WERI-Rb-1 (cell line): ENCODE data around the gene CCDC80.

Source experiments
- DNase-seq: peaks from one replicate; pipeline ENCODE4 v3.0.0-alpha.2; 2020
- H3K27ac ChIP-seq: fragments of 250-450 bp; sonication (Bioruptor Pico); 2 replicates; pipeline ENCODE4 v1.5.1; 2020; ENCODE audit warnings: mild to moderate bottlenecking, moderate library complexity
- H3K27me3 ChIP-seq: fragments of 250-450 bp; sonication (Bioruptor Pico); 2 replicates; pipeline ENCODE4 v1.5.1; 2021; ENCODE audit warnings: mild to moderate bottlenecking, low read depth, moderate library complexity; ENCODE audit not compliant: insufficient read depth, severe bottlenecking
- H3K36me3 ChIP-seq: fragments of 250-450 bp; sonication (Bioruptor Pico); 2 replicates; pipeline ENCODE4 v1.5.1; 2020; ENCODE audit warnings: mild to moderate bottlenecking, moderate library complexity
- H3K4me3 ChIP-seq: 2 replicates; pipeline ENCODE4 v1.5.1; 2011; ENCODE audit warnings: low read depth, mild to moderate bottlenecking, control low read depth, low read length
- H3K9me3 ChIP-seq: fragments of 250-450 bp; sonication (Bioruptor Pico); 2 replicates; pipeline ENCODE4 v1.5.1; 2021; ENCODE audit warnings: mild to moderate bottlenecking, moderate library complexity; ENCODE audit not compliant: severe bottlenecking
- TF ChIP-seq, protein P1 (sequence below): IDR thresholded peaks from 2 replicates; pipeline ENCODE4 v1.5.1; 2011; ENCODE audit warnings: low read depth, mild to moderate bottlenecking, control low read depth, inconsistent platforms, low read length

Gene CCDC80

DNA sequence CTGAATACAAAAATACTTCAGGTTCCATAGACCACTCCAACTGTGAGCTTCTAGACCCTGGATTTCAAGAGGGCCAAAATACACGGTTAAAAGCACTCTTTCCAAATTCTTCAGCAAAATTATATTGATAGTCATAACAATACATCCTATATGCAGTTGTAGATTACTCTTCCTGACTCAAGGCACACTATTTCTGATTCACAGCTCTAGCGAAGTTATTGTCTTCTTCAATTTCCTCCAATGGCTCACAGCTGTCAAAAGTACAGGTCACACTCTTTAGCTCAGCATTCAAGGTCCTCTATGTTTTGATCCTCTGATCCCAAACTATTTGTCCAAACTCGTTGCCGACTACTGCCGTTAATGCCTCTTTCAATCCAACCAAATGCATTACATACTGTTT, 13.5 kb upstream of the CCDC80 start:
- no peak overlapping the region for H3K27ac ChIP-seq
- H3K36me3 ChIP-seq, result no peaks in the 10 kb centered on the region
- no peak overlapping the region for H3K4me3 ChIP-seq
- no peak for DNase-seq
- peaks cover 23% of the 10 kb centered on the region for H3K27me3 ChIP-seq
- TF ChIP-seq, protein P1, sequence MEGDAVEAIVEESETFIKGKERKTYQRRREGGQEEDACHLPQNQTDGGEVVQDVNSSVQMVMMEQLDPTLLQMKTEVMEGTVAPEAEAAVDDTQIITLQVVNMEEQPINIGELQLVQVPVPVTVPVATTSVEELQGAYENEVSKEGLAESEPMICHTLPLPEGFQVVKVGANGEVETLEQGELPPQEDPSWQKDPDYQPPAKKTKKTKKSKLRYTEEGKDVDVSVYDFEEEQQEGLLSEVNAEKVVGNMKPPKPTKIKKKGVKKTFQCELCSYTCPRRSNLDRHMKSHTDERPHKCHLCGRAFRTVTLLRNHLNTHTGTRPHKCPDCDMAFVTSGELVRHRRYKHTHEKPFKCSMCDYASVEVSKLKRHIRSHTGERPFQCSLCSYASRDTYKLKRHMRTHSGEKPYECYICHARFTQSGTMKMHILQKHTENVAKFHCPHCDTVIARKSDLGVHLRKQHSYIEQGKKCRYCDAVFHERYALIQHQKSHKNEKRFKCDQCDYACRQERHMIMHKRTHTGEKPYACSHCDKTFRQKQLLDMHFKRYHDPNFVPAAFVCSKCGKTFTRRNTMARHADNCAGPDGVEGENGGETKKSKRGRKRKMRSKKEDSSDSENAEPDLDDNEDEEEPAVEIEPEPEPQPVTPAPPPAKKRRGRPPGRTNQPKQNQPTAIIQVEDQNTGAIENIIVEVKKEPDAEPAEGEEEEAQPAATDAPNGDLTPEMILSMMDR, result no peak
- peaks cover 2% of the 10 kb centered on the region for H3K9me3 ChIP-seq

DNA sequence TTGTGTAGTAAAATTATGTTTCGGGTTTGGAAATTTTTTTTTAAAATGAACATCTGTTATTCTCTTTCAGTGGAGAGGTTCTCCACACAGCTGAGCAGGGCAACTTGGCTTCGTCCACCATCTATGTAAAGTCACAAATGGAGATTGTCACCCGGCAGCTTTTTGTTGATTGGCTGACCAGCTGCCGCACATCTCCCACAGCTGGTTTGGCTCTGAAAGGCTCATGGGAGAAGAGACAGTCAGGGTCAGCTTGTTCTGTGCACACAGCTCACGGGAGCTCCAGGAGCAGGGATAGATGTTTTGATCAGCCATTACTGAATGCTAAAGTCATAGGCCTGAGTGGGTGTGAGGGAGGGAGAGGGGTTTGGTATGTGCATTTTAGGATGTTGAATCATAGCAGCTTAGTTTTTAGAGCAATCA, 12.9 kb upstream of the CCDC80 start:
- no peak for DNase-seq

DNA sequence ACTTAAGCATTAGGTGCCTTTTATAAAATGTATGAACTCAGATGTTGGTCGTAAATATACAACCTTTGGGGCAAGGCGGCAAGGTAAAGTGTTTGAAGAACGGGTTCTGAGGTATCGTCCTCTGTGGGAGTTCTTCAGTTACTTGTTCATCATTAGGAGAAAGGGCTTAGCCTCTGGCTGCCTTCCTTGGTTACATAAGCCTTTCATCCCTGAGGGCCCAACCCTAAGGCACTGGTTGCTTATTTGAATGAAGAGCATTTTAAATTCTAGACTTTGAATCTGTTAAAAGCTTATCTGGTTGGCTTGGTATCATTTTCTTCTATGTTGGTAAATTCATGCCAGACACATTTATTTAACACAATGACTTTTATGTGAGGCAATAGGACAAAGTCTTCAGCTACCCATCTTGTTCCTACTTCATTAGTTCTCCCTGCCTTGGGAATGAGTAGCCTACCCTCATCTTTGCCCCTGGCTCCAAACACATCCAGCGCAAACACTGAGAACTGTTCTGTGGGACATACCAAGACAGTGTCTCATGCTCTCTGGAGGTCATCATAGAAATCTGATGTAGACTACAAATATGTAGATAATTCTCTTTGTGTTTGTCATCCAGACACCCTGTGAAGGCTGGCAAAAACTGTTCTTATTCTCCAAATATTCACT, 12.4 kb upstream of the CCDC80 start:
- H3K4me3 ChIP-seq, result no peak overlapping the region

More for the DNA sequence above, 12.9 kb upstream of the CCDC80 start:
- H3K9me3 ChIP-seq, result peaks cover 2% of the 10 kb centered on the region
- H3K27me3 ChIP-seq, result peaks cover 24% of the 10 kb centered on the region
- no peaks in the 10 kb centered on the region for H3K36me3 ChIP-seq
- H3K27ac ChIP-seq, result no peak overlapping the region
- H3K4me3 ChIP-seq, result no peak overlapping the region
- TF ChIP-seq, protein P1, result no peak

DNA sequence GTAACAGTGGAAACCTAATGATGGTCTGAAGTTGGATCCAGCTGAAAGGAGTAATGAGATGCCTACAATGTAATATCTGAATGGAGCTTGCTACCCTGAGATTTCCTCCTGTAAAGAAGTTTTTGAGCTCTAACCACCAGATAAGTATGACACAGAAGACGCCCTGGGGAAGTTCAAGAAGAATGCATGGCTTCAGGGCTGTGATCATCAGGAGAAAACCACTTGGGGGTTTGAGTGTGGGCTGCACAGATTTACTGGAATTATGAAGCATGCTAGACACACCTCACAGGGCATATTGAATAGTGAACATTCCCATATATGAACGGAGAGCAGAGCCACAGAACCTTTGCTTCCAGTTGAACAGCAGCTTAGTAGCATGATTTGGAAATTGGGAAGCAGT, 10.6 kb upstream of the CCDC80 start:
- Histone ChIP-seq H3K36me3 (no peaks in the 10 kb centered on the region), H3K9me3 (peaks cover 2% of the 10 kb centered on the region), H3K27me3 (peaks cover 41% of the 10 kb centered on the region), H3K4me3 (no peak overlapping the region), H3K27ac (no peak overlapping the region)
- no peak for DNase-seq
- TF ChIP-seq, protein P1, result no peak

More for the DNA sequence above, 12.4 kb upstream of the CCDC80 start:
- H3K36me3 ChIP-seq, result no peaks in the 10 kb centered on the region
- peaks cover 30% of the 10 kb centered on the region for H3K27me3 ChIP-seq
- no peak for DNase-seq
- peaks cover 2% of the 10 kb centered on the region for H3K9me3 ChIP-seq
- TF ChIP-seq, protein P1, result no peak
- no peak overlapping the region for H3K27ac ChIP-seq

DNA sequence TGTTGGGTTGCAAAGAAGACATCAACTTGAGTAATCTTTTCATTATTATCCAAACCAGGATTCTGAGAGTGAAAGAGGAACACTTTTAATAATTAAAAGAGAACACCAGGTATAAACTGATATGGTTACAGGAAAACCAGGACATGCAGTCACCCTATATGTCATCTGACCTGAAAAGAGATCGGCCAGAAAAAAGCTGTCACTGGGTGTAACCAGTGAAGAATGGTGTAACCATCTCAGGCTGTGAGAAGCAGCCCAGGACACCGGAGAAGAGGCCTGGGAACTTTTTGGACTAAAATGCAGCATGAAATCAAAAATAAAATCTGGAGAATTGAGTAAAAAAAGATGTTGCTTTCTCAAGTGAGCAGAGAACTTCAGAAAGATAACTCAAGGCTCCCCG, 10.1 kb upstream of the CCDC80 start:
- Histone ChIP-seq H3K4me3 (no peak overlapping the region), H3K36me3 (no peaks in the 10 kb centered on the region), H3K9me3 (peaks cover 2% of the 10 kb centered on the region), H3K27me3 (peaks cover 45% of the 10 kb centered on the region), H3K27ac (no peak overlapping the region)
- no peak for DNase-seq
- TF ChIP-seq, protein P1, result no peak

DNA sequence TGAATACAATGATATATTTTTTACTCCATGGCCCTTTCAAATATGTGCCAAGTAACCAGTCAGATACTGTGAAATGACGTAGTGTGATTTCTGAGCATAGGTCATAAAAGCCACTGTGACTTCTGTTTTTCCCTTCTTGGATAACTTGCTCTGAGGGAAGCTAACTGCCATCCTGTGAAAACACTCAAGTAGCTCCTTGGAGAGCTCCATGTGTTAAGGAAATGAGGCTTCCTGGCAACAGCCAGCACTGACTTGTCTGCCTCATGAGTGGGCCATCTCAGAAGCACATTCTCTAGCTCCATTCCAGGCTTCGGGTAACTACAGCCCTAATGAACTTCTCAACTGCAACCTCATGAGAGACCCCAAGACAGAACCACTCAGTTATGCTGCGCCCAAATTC, 9.5 kb upstream of the CCDC80 start:
- TF ChIP-seq, protein P1, result no peak
- no peak for DNase-seq
- H3K27me3 ChIP-seq, result peaks cover 51% of the 10 kb centered on the region
- H3K4me3 ChIP-seq, result no peak overlapping the region
- peaks cover under 1% of the 10 kb centered on the region for H3K9me3 ChIP-seq
- H3K36me3 ChIP-seq, result no peaks in the 10 kb centered on the region
- no peak overlapping the region for H3K27ac ChIP-seq
